GM12878 (cell line): ENCODE measurements around the gene AP3B2. TPM values are rescaled to one million over a fixed set of nuclear protein-coding genes. Genes with fewer than 3 reads are reported as not detected.

Source experiments
- ATAC-seq: fragments of 200-7000 bp; cut with Tn5 transposase; 3 replicates; pipeline ENCODE4 v1.9.1; 2020; ENCODE audit warnings: mild to moderate bottlenecking, moderate library complexity
- BruUV-seq: library from RNA; stranded (reverse); fragments of 400-500 nt; replicated peaks from 2 replicates; lab custom pipeline; 2021; lab: Mats Ljungman, UMichigan
- CTCF ChIA-PET: fragments of 300-600 bp; sonication (Branson Sonifier 250); formaldehyde crosslinking; extraction: SDS; loops from one replicate; lab custom pipeline; 2021; ENCODE audit warnings: inconsistent platforms; lab: Yijun Ruan, JAX
- POLR2A ChIA-PET: fragments of 350-600 bp; formaldehyde crosslinking; extraction: SDS; loops from one replicate; lab custom pipeline; 2021; ENCODE audit warnings: inconsistent platforms; lab: Charles Lee
- RAD21 ChIA-PET: fragments of 300-600 bp; sonication (Branson Sonifier 250); formaldehyde crosslinking; loops from one replicate; lab custom pipeline; 2023; ENCODE audit warnings: antibody characterized with exemption; ENCODE audit not compliant: unreplicated experiment; lab: Charles Lee
- SMC1A ChIA-PET: fragments of 300-600 bp; sonication (Branson Sonifier 250); formaldehyde crosslinking; loops from one replicate; lab custom pipeline; 2023; ENCODE audit not compliant: unreplicated experiment, uncharacterized antibody; lab: Charles Lee
- DNase-seq: peaks from one replicate; pipeline ENCODE4 v3.0.0-alpha.2; 2011; ENCODE audit warnings: low read depth, low spot score
- FAIRE-seq: peaks from 3 replicates; lab custom pipeline; 2011; peaks lifted over from hg19 to GRCh38; lab: Jason Lieb, UNC
- H2AFZ ChIP-seq: 2 replicates; pipeline ENCODE4 v1.6.0; 2011; ENCODE audit warnings: low read depth, low read length, control low read depth; ENCODE audit not compliant: control insufficient read depth
- H3K27ac ChIP-seq: 2 replicates; pipeline ENCODE4 v1.5.1; 2011; ENCODE audit warnings: control low read depth; ENCODE audit not compliant: control insufficient read depth, insufficient read depth
- H3K27me3 ChIP-seq, 2 experiments: replicated peaks in 1 of 2; 2 replicates each; pipeline versions ENCODE4 v1.6.0 to v1.6.1; 2011; ENCODE audit warnings: low read length in 1 of 2; ENCODE audit not compliant: control insufficient read depth in 2 of 2, insufficient read depth in 2 of 2
- H3K36me3 ChIP-seq, 2 experiments: 2 replicates each; pipeline ENCODE4 v1.5.1; 2011; ENCODE audit warnings: low read length in 1 of 2; ENCODE audit not compliant: control insufficient read depth in 2 of 2, insufficient read depth in 2 of 2
- H3K4me1 ChIP-seq: 2 replicates; pipeline ENCODE4 v1.6.1; 2011; ENCODE audit warnings: mild to moderate bottlenecking, low read length, moderate library complexity, mixed read lengths; ENCODE audit not compliant: control insufficient read depth, insufficient read depth
- H3K4me2 ChIP-seq: 2 replicates; pipeline ENCODE4 v1.6.0; 2011; ENCODE audit warnings: control low read depth; ENCODE audit not compliant: control insufficient read depth, insufficient read depth
- H3K4me3 ChIP-seq: fragments of 200-600 bp; sonication (generic); 2 replicates; pipeline ENCODE4 v1.5.1; 2016
- H3K79me2 ChIP-seq: 2 replicates; pipeline ENCODE4 v1.6.0; 2011; ENCODE audit warnings: low read length; ENCODE audit not compliant: control insufficient read depth, insufficient read depth
- H3K9ac ChIP-seq: 2 replicates; pipeline ENCODE4 v1.8.0; 2011; ENCODE audit warnings: low read length, control low read depth, mixed read lengths; ENCODE audit not compliant: control insufficient read depth, insufficient read depth
- H3K9me3 ChIP-seq: replicated peaks from 3 replicates; pipeline ENCODE4 v1.5.1; 2011; ENCODE audit warnings: mild to moderate bottlenecking, low read length; ENCODE audit not compliant: control insufficient read depth, insufficient read depth
- H4K20me1 ChIP-seq: 2 replicates; pipeline ENCODE4 v1.6.0; 2011; ENCODE audit not compliant: control insufficient read depth, insufficient read depth
- ASH2L ChIP-seq: fragments of 300-600, 200-600 bp; sonication (generic); IDR thresholded peaks from 2 replicates; pipeline ENCODE4 v1.6.1; 2017; ENCODE audit warnings: low read depth, mild to moderate bottlenecking, borderline replicate concordance
- BCL3 ChIP-seq: IDR thresholded peaks from 2 replicates; pipeline ENCODE4 v1.6.1; 2011; ENCODE audit warnings: borderline replicate concordance, low read depth, mild to moderate bottlenecking, moderate library complexity, low read length; ENCODE audit not compliant: insufficient read depth, poor library complexity, severe bottlenecking
- CTCF ChIP-seq, 3 experiments: IDR thresholded peaks in 2 of 3; conservative IDR thresholded peaks in 1 of 3; 2 replicates each; pipeline ENCODE4 v1.5.1; 2011; ENCODE audit warnings: low read depth in 3 of 3, low read length in 3 of 3, mild to moderate bottlenecking in 3 of 3, control low read depth in 2 of 3, moderate library complexity in 2 of 3, inconsistent platforms in 1 of 3, mixed read lengths in 1 of 3; ENCODE audit not compliant: control insufficient read depth in 2 of 3, insufficient read depth in 1 of 3; ENCODE audit errors: extremely low read depth in 1 of 3
- DPF2 ChIP-seq: fragments of 450-650 bp; IDR thresholded peaks from 2 replicates; pipeline ENCODE4 v1.6.1; 2017; ENCODE audit warnings: mild to moderate bottlenecking
- FOXK2 ChIP-seq: fragments of 450-650 bp; IDR thresholded peaks from 2 replicates; pipeline ENCODE4 v1.6.1; 2017; ENCODE audit warnings: mild to moderate bottlenecking, moderate library complexity
- IKZF2 ChIP-seq, 2 experiments: fragments of 450-650 bp; IDR thresholded peaks; 2 replicates each; pipeline ENCODE4 v1.6.1; 2017; ENCODE audit warnings: mild to moderate bottlenecking in 2 of 2, moderate library complexity in 2 of 2
- IRF5 ChIP-seq: fragments of 450-650 bp; IDR thresholded peaks from 2 replicates; pipeline ENCODE4 v1.6.1; 2017; ENCODE audit warnings: borderline replicate concordance
- MLLT1 ChIP-seq: fragments of 450-650 bp; IDR thresholded peaks from 2 replicates; pipeline ENCODE4 v1.6.1; 2016; ENCODE audit warnings: mild to moderate bottlenecking
- SMAD1 ChIP-seq: fragments of 450-650 bp; IDR thresholded peaks from 2 replicates; pipeline ENCODE4 v1.6.1; 2018; ENCODE audit warnings: mild to moderate bottlenecking, low read depth; ENCODE audit not compliant: partially characterized antibody
- SMAD5 ChIP-seq: IDR thresholded peaks from 2 replicates; pipeline ENCODE4 v1.6.1; 2016; ENCODE audit warnings: antibody characterized with exemption, low read depth
- SMARCA5 ChIP-seq: fragments of 450-650 bp; IDR thresholded peaks from 2 replicates; pipeline ENCODE4 v1.6.1; 2017; ENCODE audit warnings: mild to moderate bottlenecking
- SREBF2 ChIP-seq: IDR thresholded peaks from 2 replicates; pipeline ENCODE4 v1.6.1; 2012; ENCODE audit warnings: mild to moderate bottlenecking, low read length
- TARDBP ChIP-seq: IDR thresholded peaks from 2 replicates; pipeline ENCODE4 v1.6.1; 2016; ENCODE audit warnings: borderline replicate concordance
- USF1 ChIP-seq: IDR thresholded peaks from 2 replicates; pipeline ENCODE4 v1.6.1; 2011; ENCODE audit warnings: borderline replicate concordance, low read depth, mild to moderate bottlenecking, moderate library complexity, mixed read lengths, low read length; ENCODE audit not compliant: insufficient read depth; ENCODE audit errors: extremely low read length
- YBX1 ChIP-seq: fragments of 450-650 bp; IDR thresholded peaks from 2 replicates; pipeline ENCODE4 v1.6.1; 2016; ENCODE audit warnings: antibody characterized with exemption
- WGBS: methylation state at CpG from one replicate; pipeline ENCODE4 v1.1.6; 2016; ENCODE audit warnings: low lambda C conversion rate; ENCODE audit not compliant: insufficient replicate concordance, insufficient coverage; ENCODE audit errors: missing lambda C conversion rate; 5-methylcytosine and 5-hydroxymethylcytosine counted together
- in situ Hi-C: fragments of 300-500 bp; cut with MboI; formaldehyde crosslinking; loops from 9 replicates; pipeline ENCODE4 v1.14.3; 2018; ENCODE audit warnings: mixed read lengths
- intact Hi-C: fragments of 100-400 bp; cut with micrococcal nuclease; formaldehyde crosslinking; loops from one replicate; pipeline ENCODE4 v1.14.2; 2022; ENCODE audit not compliant: unreplicated experiment
- polyA plus RNA-seq, 11 experiments: library from polyadenylated mRNA; depleted of rRNA in 4 of 11; unstranded in 6 of 11; stranded (reverse) in 5 of 11; fragments of >200 nt; fragmentation: Nextera tagmentation in 4 of 11; fragmentation: Illumina TruSeq in 1 of 11; extraction: Ambion mirVana in 4 of 11; extraction: Trizol in 1 of 11; gene quantifications; 1 replicate in 1 of 11; 2 replicates in 10 of 11; pipeline versions ENCODE4 v1.2.1 to v1.2.3, GENCODE V29; 2011 to 2016; ENCODE audit warnings: inconsistent platforms in 2 of 11, missing spikeins in 2 of 11, low read depth in 1 of 11
- total RNA-seq, 4 experiments: library from RNA; depleted of rRNA in 3 of 4; stranded (reverse); fragments of >200 nt in 3 of 4; fragmentation: Illumina TruSeq in 1 of 4; extraction: Trizol in 1 of 4; gene quantifications; 2 replicates each; pipeline versions ENCODE4 v1.2.1 to v1.2.3, GENCODE V29; 2013 to 2021

Gene AP3B2
- total and polyA plus RNA-seq, 10 of the 15 experiments (the other 5 are each of a cell fraction or from before 2014, with no cell fraction given) = not detected

- in situ Hi-C loops (no loop called here), intact Hi-C loops (no loop called here)
- ChIA-PET POLR2A (no interaction called here), CTCF (interaction anchor here (0.6 kb wide), 1 partner anchor 928 kb away, joined by 3 read pairs; no protein-coding TSS in a partner anchor), RAD21 (no interaction called here), SMC1A (no interaction called here)
- no peak for ATAC-seq
- no peaks in the 10 kb centered on the region for H3K4me1 ChIP-seq
- no peak for DNase-seq
- no peaks in the 10 kb centered on the region for H3K36me3 ChIP-seq
- 26% methylated on average over 7 of the region's 7 CpGs for WGBS
- H3K4me2 ChIP-seq = no peak overlapping the region
- H3K4me3 ChIP-seq = no peak overlapping the region
- FAIRE-seq = no peak
- no peaks in the 10 kb centered on the region; the same call in none of the 2 replicates for H4K20me1 ChIP-seq
- H3K9ac ChIP-seq = no peak overlapping the region
- peaks cover 0 to 2% of the 10 kb centered on the region in 2 experiments; a peak in 2 of 4 replicates for H3K27me3 ChIP-seq
- no peak overlapping the region for H2AFZ ChIP-seq
- H3K79me2 ChIP-seq = no peaks in the 10 kb centered on the region
- no TSS peak for BruUV-seq
- no peak overlapping the region for H3K27ac ChIP-seq
- H3K9me3 ChIP-seq = no peaks in the 10 kb centered on the region
- TF ChIP-seq FOXK2 (no peak), YBX1 (no peak), SMAD1 (no peak), CTCF (IDR thresholded peaks at IDR 0.05 in 2 of 3, conservative IDR thresholded peaks at IDR 0.05 in 1 of 3; ENCODE audit: control insufficient read depth in 2 of 3, extremely low read depth in 1 of 3, insufficient read depth in 1 of 3, low read depth in 3 of 3, low read length in 3 of 3) (no peak), IKZF2 (IDR thresholded peaks at IDR 0.05) (no peak), SREBF2 (no peak), MLLT1 (no peak), SMARCA5 (no peak), SMAD5 (no peak), IRF5 (no peak), USF1 (no peak), DPF2 (no peak), TARDBP (no peak), BCL3 (no peak), ASH2L (no peak)
These were observed 52.9 kb downstream of the AP3B2 start for GRCh38 chr15:82656641-82657266.
